ENCODE results near the gene NRN1L. TPM values are rescaled to one million over a fixed set of nuclear protein-coding genes. Genes with fewer than 3 reads are reported as not detected.
A peak's percentile ranks its signal among the peaks of the same experiment; 100 is the strongest.

The NRN1L gene
- total RNA-seq, 1 experiment from 2014 or later, result not detected

- DNase-seq (ENCODE audit: low read depth), result peak; percentile 61
Observed at GRCh38 chr16:67915831-67916723, 31.4 kb downstream of the NRN1L start.

- no peak for DNase-seq (ENCODE audit: low read depth)
Observed at GRCh38 chr16:67917140-67917851, 32.6 kb downstream of the NRN1L start.

GRCh38 chr16:67917852-67918236 is 33.2 kb downstream of the NRN1L start:
- DNase-seq (ENCODE audit: low read depth), result peak; percentile 94

- no peak for DNase-seq (ENCODE audit: low read depth)
Observed at GRCh38 chr16:67919622-67920221, 35.0 kb downstream of the NRN1L start.

GRCh38 chr16:67922221-67922620 is 37.5 kb downstream of the NRN1L start:
- DNase-seq (ENCODE audit: low read depth), result no peak

GRCh38 chr16:67922740-67923139 is 38.1 kb downstream of the NRN1L start:
- no peak for DNase-seq (ENCODE audit: low read depth)

GRCh38 chr16:67923414-67924116 is 38.9 kb downstream of the NRN1L start:
- DNase-seq (ENCODE audit: low read depth), result no peak

GRCh38 chr16:67924140-67924906 is 39.6 kb downstream of the NRN1L start:
- DNase-seq (ENCODE audit: low read depth), result no peak

GRCh38 chr16:67926181-67926750 is 41.6 kb downstream of the NRN1L start:
- peak; percentile 51 for DNase-seq (ENCODE audit: low read depth)

- DNase-seq (ENCODE audit: low read depth), result no peak
Observed at GRCh38 chr16:67927131-67927941, 42.7 kb downstream of the NRN1L start.

GRCh38 chr16:67928147-67928546 is 43.5 kb downstream of the NRN1L start:
- no peak for DNase-seq (ENCODE audit: low read depth)

- peak; percentile 49 for DNase-seq (ENCODE audit: low read depth)
Observed at GRCh38 chr16:67928561-67929364, 44.1 kb downstream of the NRN1L start.

- no peak for DNase-seq (ENCODE audit: low read depth)
Observed at GRCh38 chr16:67930191-67930590, 45.5 kb downstream of the NRN1L start.

- no peak for DNase-seq (ENCODE audit: low read depth)
Observed at GRCh38 chr16:67930678-67931211, 46.1 kb downstream of the NRN1L start.

GRCh38 chr16:67931712-67932461 is 47.2 kb downstream of the NRN1L start, which contains the start of gene CTRL:
Gene CTRL, minus strand, starts transcription at chr16:67931862. Its CDS starts 10 bp downstream, at chr16:67931852.
- no peak for DNase-seq (ENCODE audit: low read depth)

- no peak for DNase-seq (ENCODE audit: low read depth)
Observed at GRCh38 chr16:67932462-67932840, 47.8 kb downstream of the NRN1L start.

- DNase-seq (ENCODE audit: low read depth), result no peak
Observed at GRCh38 chr16:67933805-67934204, 49.1 kb downstream of the NRN1L start.
